Testis (tissue), 3 donors: ENCODE data around the gene GAPVD1. TPM values are rescaled to one million over a fixed set of nuclear protein-coding genes. Genes with fewer than 3 reads are reported as not detected.

Experiments
- DNase-seq: peaks from one replicate; pipeline ENCODE4 v3.0.0-alpha.2; 2019
- H3K27ac ChIP-seq, 2 donors: fragments of 200-600 bp; sonication (generic); one replicate each; pipeline ENCODE4 v1.5.1; 2019
- H3K27me3 ChIP-seq: fragments of 200-600 bp; sonication (generic); one replicate; pipeline ENCODE4 v1.5.1; 2019
- H3K36me3 ChIP-seq: fragments of 200-600 bp; sonication (generic); one replicate; pipeline ENCODE4 v1.5.1; 2017; ENCODE audit warnings: low read depth; ENCODE audit errors: missing control alignments
- H3K4me1 ChIP-seq: fragments of 200-600 bp; sonication (generic); one replicate; pipeline ENCODE4 v1.5.1; 2019
- H3K4me3 ChIP-seq, 2 donors: fragments of 200-600 bp; sonication (generic); one replicate each; pipeline ENCODE4 v1.5.1; 2017 to 2019
- H3K9me3 ChIP-seq: fragments of 200-600 bp; sonication (generic); one replicate; pipeline ENCODE4 v1.5.1; 2017
- POLR2A ChIP-seq: fragments of 450-650 bp; IDR thresholded peaks from one replicate; pipeline ENCODE4 v1.6.1; 2017; ENCODE audit warnings: antibody characterized with exemption, mild to moderate bottlenecking, moderate library complexity
- WGBS, 2 donors: methylation state at CpG; one replicate each; pipeline ENCODE4 v1.1.5; 2018; 5-methylcytosine and 5-hydroxymethylcytosine counted together
- intact Hi-C: fragments of 100-400 bp; cut with DNase I; formaldehyde crosslinking; loops from one replicate; pipeline ENCODE4 v1.15.1; 2023; ENCODE audit warnings: low total_unique reads
- polyA plus RNA-seq: library from polyadenylated mRNA; stranded (reverse); fragments of 350-450 nt; fragmentation: Illumina TruSeq; extraction: RNeasy Lipid Tissue Mini Kit (QIAGEN cat#74804); gene quantifications from one replicate; pipeline ENCODE4 v1.2.3, GENCODE V29; 2014; ENCODE audit warnings: low read depth, low replicate concordance; ENCODE audit not compliant: insufficient read depth
- total RNA-seq, 2 donors: library from RNA; depleted of rRNA; stranded (reverse); fragments of >200 nt; gene quantifications; one replicate each; pipeline ENCODE4 v1.2.3, GENCODE V29; 2016
- TF ChIP-seq, protein P1 (sequence below), 3 experiments: fragments of 450-650 bp in 2 of 3; fragments of 200-600 bp in 1 of 3; sonication (generic) in 1 of 3; IDR thresholded peaks; one replicate each; pipeline ENCODE4 v1.5.1; 2016 to 2019; ENCODE audit warnings: antibody characterized with exemption in 3 of 3, mild to moderate bottlenecking in 2 of 3, moderate library complexity in 1 of 3

The GAPVD1 gene
- total and polyA plus RNA-seq, 3 donors from 2014 or later = 76.9 to 82.3 (median 80.0) TPM

DNA sequence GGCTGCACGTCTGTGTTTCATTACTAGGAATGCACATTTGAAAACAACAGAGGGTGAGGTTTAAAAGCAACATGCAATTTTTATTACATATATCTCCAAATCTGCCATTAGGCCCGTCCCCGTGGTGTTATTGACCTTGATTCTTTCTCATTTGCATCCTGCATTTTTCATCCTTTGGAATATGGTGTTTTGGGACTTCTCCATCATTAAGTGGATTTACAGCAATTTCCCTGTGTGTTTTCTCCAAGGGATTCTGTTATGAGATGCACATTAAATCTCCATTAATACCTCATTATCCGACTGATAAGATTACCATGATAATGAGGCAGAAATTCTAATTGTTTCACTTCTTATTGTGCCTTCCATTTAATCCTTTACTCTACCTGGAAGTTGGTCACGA, 117.6 kb downstream of the GAPVD1 start:
- no peaks in the 10 kb centered on the region for H3K9me3 ChIP-seq
- no peak overlapping the region for H3K4me3 ChIP-seq
- TF ChIP-seq, protein P1, sequence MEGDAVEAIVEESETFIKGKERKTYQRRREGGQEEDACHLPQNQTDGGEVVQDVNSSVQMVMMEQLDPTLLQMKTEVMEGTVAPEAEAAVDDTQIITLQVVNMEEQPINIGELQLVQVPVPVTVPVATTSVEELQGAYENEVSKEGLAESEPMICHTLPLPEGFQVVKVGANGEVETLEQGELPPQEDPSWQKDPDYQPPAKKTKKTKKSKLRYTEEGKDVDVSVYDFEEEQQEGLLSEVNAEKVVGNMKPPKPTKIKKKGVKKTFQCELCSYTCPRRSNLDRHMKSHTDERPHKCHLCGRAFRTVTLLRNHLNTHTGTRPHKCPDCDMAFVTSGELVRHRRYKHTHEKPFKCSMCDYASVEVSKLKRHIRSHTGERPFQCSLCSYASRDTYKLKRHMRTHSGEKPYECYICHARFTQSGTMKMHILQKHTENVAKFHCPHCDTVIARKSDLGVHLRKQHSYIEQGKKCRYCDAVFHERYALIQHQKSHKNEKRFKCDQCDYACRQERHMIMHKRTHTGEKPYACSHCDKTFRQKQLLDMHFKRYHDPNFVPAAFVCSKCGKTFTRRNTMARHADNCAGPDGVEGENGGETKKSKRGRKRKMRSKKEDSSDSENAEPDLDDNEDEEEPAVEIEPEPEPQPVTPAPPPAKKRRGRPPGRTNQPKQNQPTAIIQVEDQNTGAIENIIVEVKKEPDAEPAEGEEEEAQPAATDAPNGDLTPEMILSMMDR (IDR thresholded peaks at IDR 0.05) = no peak
- TF ChIP-seq POLR2A = no peak

DNA sequence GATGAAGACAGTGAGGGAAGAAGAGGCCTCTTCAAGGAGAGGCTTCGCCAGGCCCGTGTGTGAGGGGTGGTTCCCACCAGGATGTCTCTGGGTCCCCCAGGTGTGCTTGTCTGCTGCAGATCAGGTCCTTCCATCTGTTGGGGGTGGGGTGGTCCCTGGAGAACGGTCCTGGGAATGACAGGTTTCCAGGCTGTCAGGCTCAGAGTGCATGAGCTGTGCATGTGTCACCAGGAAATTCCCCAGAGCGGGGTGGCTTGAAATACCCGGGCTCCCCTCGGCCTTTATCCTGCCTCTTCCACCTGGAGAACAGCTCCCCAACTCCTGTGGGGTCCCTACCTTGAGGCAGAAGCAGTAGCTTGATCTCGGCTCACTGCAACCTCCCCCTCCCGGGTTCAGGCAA, 118.8 kb downstream of the GAPVD1 start:
- DNase-seq = no peak
- Histone ChIP-seq H3K4me3 (no peak overlapping the region), H3K36me3 (no peaks in the 10 kb centered on the region), H3K4me1 (no peaks in the 10 kb centered on the region), H3K27ac (no peak overlapping the region), H3K27me3 (no peaks in the 10 kb centered on the region), H3K9me3 (no peaks in the 10 kb centered on the region)
- TF ChIP-seq POLR2A = no peak
- TF ChIP-seq, protein P1 (IDR thresholded peaks at IDR 0.05) = no peak
- 83% methylated on average over 6 to 8 of the region's 8 CpGs for whole genome bisulfite sequencing, 2 donors
- intact Hi-C loops = no loop called here

More for the DNA sequence above, 117.6 kb downstream of the GAPVD1 start:
- intact Hi-C loops = no loop called here
- no peaks in the 10 kb centered on the region for H3K36me3 ChIP-seq
- H3K27ac ChIP-seq = no peak overlapping the region
- no peak for DNase-seq
- 58 to 66% methylated on average over 5 of the region's 5 CpGs for WGBS, 2 donors
- H3K4me1 ChIP-seq = no peaks in the 10 kb centered on the region
- no peaks in the 10 kb centered on the region for H3K27me3 ChIP-seq

DNA sequence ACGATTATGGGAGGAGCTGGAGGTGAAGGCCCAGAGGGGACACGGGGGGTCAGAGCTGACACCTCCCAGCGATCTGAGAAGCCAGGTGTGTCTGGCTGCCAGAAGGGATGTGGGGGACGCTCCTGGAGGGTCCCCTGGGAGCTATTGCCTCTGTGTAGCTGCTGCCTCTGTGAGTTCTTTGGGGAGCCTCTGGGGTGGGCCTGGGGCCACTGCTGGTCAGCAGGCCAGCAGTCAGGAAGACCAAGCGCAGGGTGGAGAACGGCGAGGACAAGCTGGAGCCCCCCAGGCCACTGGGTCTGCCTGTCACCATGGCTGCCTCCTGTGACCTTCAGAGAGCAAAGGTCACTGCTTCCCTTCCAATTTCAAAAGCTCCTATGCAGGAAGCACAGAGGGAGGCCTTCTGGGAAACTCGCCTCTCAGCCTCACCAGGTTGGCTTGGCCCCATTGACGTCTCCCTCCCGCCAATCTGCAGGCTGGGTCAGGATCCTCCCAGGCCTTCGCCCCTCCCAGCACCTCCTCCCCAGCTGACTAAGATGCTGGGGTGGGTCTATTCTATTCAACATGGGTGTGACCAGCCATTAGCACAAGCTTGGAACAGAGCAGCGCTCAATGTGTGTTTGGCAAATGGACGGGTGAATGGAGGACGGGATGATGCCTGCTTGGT, 126.4 kb downstream of the GAPVD1 start:
- TF ChIP-seq, protein P1 (IDR thresholded peaks at IDR 0.05) = no peak
- TF ChIP-seq POLR2A = no peak
- Histone ChIP-seq H3K36me3 (no peaks in the 10 kb centered on the region), H3K27ac (no peak overlapping the region), H3K4me3 (no peak overlapping the region), H3K27me3 (no peaks in the 10 kb centered on the region), H3K9me3 (no peaks in the 10 kb centered on the region), H3K4me1 (no peaks in the 10 kb centered on the region)
- intact Hi-C loops = no loop called here
- DNase-seq = no peak
- WGBS, 2 donors = 91 to 93% methylated on average over 14 of the region's 14 CpGs

DNA sequence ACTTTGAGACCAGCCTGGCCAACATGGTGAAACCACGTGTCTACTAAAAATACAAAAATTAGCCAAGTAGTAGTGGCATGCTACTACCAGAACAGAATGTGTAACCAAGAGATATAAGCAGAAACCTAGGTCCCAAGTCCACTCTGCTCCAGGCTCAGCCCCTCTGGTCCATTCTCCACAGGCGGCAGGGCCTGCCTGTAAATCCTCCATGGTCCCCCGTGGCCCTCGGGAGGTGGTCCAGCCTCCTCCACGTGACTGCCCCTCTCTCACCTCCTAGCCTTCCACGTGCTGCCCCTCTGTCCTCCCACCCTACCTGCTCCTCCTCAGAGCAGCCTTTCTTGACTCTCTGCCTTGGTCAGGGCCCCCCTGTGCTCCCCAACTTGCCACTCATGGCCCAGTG, 127.4 kb downstream of the GAPVD1 start:
- intact Hi-C loops = no loop called here
- Histone ChIP-seq H3K4me1 (no peaks in the 10 kb centered on the region), H3K9me3 (no peaks in the 10 kb centered on the region), H3K36me3 (no peaks in the 10 kb centered on the region), H3K4me3 (no peak overlapping the region), H3K27ac (no peak overlapping the region), H3K27me3 (no peaks in the 10 kb centered on the region)
- WGBS, 2 donors = 60 to 67% methylated on average over 6 of the region's 6 CpGs
- TF ChIP-seq POLR2A = no peak
- TF ChIP-seq, protein P1 (IDR thresholded peaks at IDR 0.05) = no peak
- DNase-seq = no peak

DNA sequence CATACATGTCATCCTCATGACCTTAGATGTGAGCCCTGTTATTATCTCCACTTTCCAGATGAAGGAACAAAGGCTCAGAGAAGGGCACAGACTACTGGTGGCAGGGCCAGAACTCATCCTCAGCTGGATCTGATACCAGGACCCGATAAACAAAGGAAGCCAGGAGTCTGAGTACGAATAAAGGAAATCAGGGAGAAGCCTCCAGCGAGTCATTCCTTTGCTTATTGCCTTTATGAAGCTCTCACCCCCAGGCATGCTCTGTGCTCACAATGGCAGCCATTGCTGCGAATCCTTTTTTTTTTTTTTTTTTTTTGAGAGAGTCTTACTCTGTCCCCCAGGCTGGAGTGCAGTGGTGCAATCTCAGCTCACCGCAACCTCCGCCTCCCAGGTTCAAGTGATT, 130.1 kb downstream of the GAPVD1 start:
- Histone ChIP-seq H3K36me3 (no peaks in the 10 kb centered on the region), H3K4me1 (no peaks in the 10 kb centered on the region), H3K9me3 (no peaks in the 10 kb centered on the region), H3K27ac (no peak overlapping the region), H3K27me3 (no peaks in the 10 kb centered on the region), H3K4me3 (no peak overlapping the region)
- intact Hi-C loops = no loop called here
- TF ChIP-seq, protein P1 (IDR thresholded peaks at IDR 0.05) = no peak
- TF ChIP-seq POLR2A = no peak
- 92 to 98% methylated on average over 6 of the region's 6 CpGs for WGBS, 2 donors
- no peak for DNase-seq
